Measurements from ENCODE around the gene WDTC1. TPM values are rescaled to one million over a fixed set of nuclear protein-coding genes. Genes with fewer than 3 reads are reported as not detected.
A peak's percentile ranks its signal among the peaks of the same experiment; 100 is the strongest.

WDTC1 gene
- total and polyA plus RNA-seq, 2 donors (not counting 1 experiment from before 2014, with no cell fraction given): 32.5 to 69.1 TPM

GRCh38 chr1:27346991-27347624, 112.7 kb downstream of the WDTC1 start:
- Histone ChIP-seq H3K9ac (ENCODE audit: low read length) (no peak overlapping the region), H3K4me1 (ENCODE audit: control insufficient read depth in 2 of 2, insufficient read depth in 2 of 2, low read length in 2 of 2) (peaks cover 17 to 32% of the 10 kb centered on the region in 2 donors), H2AFZ (ENCODE audit: insufficient read depth, low read depth, low read length, poor library complexity, severe bottlenecking) (no peak overlapping the region), H3K36me3 (replicated peaks in 1 of 2; ENCODE audit: control extremely low read depth in 1 of 2, control insufficient read depth in 1 of 2, extremely low read depth in 1 of 2, insufficient read depth in 2 of 2, low read length in 1 of 2) (peaks cover 0 to 56% of the 10 kb centered on the region in 2 experiments), H3K79me2 (ENCODE audit: control insufficient read depth, insufficient read depth, low read length) (peaks cover 63% of the 10 kb centered on the region), H3K4me3 (ENCODE audit: control extremely low read depth in 1 of 5, extremely low read depth in 1 of 5, insufficient read depth in 1 of 5, low read depth in 2 of 5, low read length in 4 of 5) (no peak overlapping the region), H3K9me3 (ENCODE audit: control extremely low read depth in 1 of 3, control insufficient read depth in 2 of 3, insufficient read depth in 1 of 3, low read length in 2 of 3) (no peaks in the 10 kb centered on the region), H3K27me3 (replicated peaks in 1 of 4; ENCODE audit: control extremely low read depth in 1 of 4, control insufficient read depth in 3 of 4, insufficient read depth in 4 of 4, low read length in 3 of 4) (no peaks in the 10 kb centered on the region), H4K20me1 (ENCODE audit: control insufficient read depth, insufficient read depth, low read length, poor library complexity, severe bottlenecking) (peaks cover 12% of the 10 kb centered on the region), H3K27ac (ENCODE audit: low read length in 2 of 2) (no peak overlapping the region), H3K4me2 (replicated peaks; ENCODE audit: low read depth, low read length, poor library complexity, severe bottlenecking) (no peak overlapping the region)
- H3K4me1 Mint-ChIP-seq: peaks cover 42% of the 10 kb centered on the region
- ATAC-seq (ENCODE audit: low read depth) (no peak), DNase-seq (no peak)
- H3K27ac Mint-ChIP-seq: peak overlapping the region; percentile 7
- CTCF ChIA-PET: interaction anchor here (0.7 to 12.7 kb wide), 5 partner anchors 11 to 46 kb away, joined by 3 to 132 read pairs (median 4); partner anchors contain the start of gene MAP3K6
- TF ChIP-seq EZH2 (IDR thresholded peaks at IDR 0.05; ENCODE audit: borderline replicate concordance, insufficient read depth, low read depth, low read length, poor library complexity, severe bottlenecking): no peak
- TF ChIP-seq CTCF (IDR thresholded peaks at IDR 0.05): no peak
- no peak overlapping the region for H3K4me3 Mint-ChIP-seq
- H3K27me3 Mint-ChIP-seq: no peaks in the 10 kb centered on the region
- 97% methylated on average over 9 of the region's 14 CpGs for WGBS (ENCODE audit: insufficient coverage)
- no peaks in the 10 kb centered on the region for H3K9me3 Mint-ChIP-seq (ENCODE audit: insufficient read depth)
- POLR2A ChIA-PET: interaction anchor here (0.6 kb wide), 1 partner anchor 75 kb away, joined by 4 read pairs; no protein-coding TSS in a partner anchor
- intact Hi-C loops (cut with micrococcal nuclease): no loop called here

All from B cell (primary cell).